Measurements from ENCODE around the gene GOLGA6C.
"Not testable (repeated sequence)": the region's sequence is repeated elsewhere in the genome, so short reads cannot be mapped to it uniquely, and the experiment has no call there.

Gene GOLGA6C

DNA sequence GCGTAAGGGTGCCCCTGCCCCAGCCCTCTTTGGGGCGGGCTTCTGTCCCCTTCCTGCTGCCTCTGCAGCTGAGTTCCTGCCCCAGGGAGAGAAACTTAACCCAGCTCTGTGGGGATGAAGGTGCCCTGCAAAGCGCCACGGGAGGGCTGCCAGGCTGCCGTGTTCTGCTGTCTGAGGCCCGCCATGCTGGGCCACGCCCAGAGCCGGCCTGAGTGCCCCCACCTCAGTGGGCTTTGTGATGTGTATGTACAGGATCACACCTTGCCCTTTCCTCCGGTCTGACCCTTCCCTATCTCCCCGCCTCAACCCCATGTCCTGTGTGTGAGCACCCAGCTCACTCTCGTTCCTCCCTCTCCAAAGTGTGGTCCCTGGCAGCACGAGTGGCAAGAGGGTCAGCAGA lies 33.9 kb upstream of the GOLGA6C start:
- H3K4me3 ChIP-seq (replicated peaks; ENCODE audit: low read depth, low read length), result no peak overlapping the region
- no peak for DNase-seq (ENCODE audit: low read depth)

DNA sequence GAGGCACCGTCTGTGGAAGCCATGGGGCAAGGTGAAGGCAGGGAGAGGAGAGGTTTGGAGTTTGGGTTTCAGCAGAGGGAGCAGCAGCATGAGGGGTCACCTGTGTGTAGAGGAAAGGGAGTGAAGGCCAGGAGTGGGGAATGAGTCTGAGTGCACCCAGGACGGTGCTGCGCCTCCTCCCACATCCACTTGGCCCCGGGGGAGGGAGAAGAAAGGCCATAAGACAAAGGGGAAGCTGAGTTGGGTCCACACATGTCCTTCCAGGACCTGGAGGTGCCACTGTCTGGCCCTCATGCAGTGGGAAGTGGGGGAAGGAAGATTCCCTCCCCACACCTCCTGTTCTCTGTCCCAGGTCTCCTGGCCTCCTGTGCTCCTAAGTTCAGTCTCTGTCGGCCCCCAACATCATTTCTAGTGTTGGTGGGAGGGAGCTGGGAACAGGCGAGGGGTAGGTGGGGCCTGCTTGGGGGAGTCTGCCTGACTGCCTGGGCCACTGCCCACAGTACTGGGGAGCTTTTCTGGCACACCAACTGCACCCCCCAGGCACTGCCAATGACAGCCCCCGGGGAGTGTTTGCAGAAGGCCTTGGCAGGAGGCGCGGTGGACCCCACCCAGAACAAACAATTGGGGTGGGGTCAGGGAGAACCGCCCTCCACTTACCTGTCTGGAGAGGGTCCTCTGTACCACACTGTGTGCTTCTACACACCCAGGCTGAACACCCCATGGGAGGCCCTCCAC lies 32.9 kb upstream of the GOLGA6C start:
- not testable (repeated sequence) for H3K4me3 ChIP-seq (replicated peaks; ENCODE audit: low read depth, low read length)

More for the DNA sequence above, 33.9 kb upstream of the GOLGA6C start:
- TF ChIP-seq, protein P1, sequence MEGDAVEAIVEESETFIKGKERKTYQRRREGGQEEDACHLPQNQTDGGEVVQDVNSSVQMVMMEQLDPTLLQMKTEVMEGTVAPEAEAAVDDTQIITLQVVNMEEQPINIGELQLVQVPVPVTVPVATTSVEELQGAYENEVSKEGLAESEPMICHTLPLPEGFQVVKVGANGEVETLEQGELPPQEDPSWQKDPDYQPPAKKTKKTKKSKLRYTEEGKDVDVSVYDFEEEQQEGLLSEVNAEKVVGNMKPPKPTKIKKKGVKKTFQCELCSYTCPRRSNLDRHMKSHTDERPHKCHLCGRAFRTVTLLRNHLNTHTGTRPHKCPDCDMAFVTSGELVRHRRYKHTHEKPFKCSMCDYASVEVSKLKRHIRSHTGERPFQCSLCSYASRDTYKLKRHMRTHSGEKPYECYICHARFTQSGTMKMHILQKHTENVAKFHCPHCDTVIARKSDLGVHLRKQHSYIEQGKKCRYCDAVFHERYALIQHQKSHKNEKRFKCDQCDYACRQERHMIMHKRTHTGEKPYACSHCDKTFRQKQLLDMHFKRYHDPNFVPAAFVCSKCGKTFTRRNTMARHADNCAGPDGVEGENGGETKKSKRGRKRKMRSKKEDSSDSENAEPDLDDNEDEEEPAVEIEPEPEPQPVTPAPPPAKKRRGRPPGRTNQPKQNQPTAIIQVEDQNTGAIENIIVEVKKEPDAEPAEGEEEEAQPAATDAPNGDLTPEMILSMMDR (IDR thresholded peaks at IDR 0.05; ENCODE audit: low read length, missing control alignments), result no peak

DNA sequence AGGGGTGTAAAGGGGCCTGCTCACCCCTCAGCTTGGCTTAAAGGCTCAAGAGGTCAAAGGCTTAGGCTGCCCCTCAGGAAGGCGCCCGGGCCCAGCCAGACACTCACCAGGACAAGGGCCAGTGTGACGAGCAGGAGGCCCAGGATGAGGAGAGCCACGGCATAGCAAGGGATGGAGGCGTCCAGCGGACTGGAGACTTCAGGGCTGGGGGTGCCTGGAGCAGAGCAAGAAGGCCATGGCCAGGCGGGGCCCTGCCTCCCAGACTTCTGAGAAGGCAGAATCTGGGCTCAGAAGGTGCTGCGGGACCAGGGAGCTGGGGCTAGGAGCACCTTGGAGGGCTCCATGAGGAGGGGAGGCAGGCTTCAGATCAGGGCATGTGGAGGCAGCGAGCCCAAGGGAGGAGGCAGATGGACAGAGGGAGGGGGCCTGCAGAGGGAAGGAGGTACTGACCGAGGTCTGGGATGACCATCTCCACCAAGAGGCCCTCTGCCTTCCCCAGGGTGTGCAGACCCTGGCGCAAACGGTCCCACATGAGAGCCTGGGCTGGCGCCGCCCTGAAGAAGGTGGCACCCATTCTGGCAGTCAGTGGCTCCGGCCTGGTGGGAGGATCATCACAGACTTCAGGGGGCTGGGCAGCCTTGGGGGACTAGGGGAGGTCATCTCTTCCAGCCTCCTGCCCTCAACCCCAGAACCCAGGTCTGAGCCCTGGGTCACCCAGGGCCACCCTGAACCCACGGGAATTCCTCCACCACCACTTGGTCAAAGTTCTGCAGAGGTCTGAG lies 32.0 kb upstream of the GOLGA6C start:
- DNase-seq (ENCODE audit: low read depth), result no peak
- H3K4me3 ChIP-seq (replicated peaks; ENCODE audit: low read depth, low read length), result no peak overlapping the region
- TF ChIP-seq, protein P1 (IDR thresholded peaks at IDR 0.05; ENCODE audit: low read length, missing control alignments), result no peak

More for the DNA sequence above, 32.9 kb upstream of the GOLGA6C start:
- not testable (repeated sequence) for DNase-seq (ENCODE audit: low read depth)

DNA sequence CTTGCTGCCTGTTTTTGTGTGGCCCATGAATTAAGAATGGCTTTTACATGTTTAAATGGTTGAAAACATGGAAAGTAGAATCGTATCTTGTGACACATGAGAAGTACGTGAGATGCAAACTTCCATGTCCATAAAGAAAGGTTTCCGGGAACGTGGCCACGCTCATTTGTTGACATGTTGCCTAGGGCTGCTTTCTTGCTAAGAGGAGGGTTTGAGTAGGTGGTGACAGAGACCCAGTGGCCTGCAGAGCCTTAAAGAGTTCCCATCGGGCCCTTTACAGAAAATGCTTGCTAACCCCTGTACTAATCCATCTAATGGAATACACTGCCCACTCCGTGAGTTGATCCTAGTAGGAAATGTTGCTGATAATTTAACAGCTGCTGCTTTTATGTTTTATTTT lies 31.0 kb upstream of the GOLGA6C start:
- DNase-seq (ENCODE audit: low read depth); H3K4me3 ChIP-seq (replicated peaks; ENCODE audit: low read depth, low read length): not testable (repeated sequence)

DNA sequence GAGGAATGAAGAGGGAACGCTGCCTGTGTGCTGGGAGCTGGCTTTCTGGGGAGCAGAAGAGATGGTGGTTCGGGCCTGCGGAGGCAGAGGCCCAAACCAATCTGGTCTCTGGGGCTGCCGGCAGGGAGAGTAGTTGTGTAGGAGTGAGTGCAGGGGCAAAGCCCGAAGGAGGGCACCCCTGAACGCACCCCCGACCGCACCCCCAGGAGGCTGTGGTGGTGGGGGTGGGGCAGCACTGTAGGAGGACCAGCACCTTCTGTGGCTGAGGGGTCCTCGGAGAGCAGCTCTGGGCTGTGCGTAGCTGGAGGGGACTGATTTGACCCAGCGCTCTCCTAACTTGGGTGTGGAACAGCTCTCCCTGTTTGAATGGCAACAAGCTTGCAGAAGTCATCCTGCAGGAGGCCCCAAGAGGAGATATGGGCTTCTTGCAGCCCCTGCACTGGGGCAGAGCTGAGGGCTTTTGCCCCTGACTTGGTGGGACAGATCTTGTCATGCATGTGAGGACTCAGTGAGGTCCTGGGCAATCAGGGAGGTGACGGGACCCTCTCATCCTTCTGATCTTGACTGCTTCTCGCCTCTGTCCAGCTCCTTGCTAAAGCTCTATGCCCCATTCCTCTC lies 30.4 kb upstream of the GOLGA6C start:
- DNase-seq (ENCODE audit: low read depth), result no peak
- TF ChIP-seq, protein P1 (IDR thresholded peaks at IDR 0.05; ENCODE audit: low read length, missing control alignments), result no peak

DNA sequence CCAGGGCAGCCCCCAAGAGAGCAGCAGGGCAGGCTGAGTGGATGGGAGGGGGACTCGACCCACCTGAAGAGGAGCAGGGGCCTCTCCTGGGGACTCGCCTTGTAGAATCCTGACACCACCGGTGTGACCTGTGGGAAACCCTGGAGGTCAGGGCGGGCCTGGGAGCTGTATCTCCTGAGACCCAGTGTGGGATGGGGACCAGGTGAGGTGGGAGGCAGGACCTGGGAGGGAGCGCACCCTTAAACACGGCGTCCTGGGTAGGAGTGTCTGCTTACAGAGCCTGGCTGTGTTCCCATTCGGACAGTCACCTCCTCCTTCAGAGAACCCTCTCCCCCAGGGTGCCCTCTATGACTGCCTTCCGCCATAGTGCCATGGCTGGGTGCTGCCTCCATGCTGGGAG lies 29.3 kb upstream of the GOLGA6C start:
- TF ChIP-seq, protein P1 (IDR thresholded peaks at IDR 0.05; ENCODE audit: low read length, missing control alignments), result no peak
- DNase-seq (ENCODE audit: low read depth), result no peak

More for the DNA sequence above, 30.4 kb upstream of the GOLGA6C start:
- no peak overlapping the region for H3K4me3 ChIP-seq (replicated peaks; ENCODE audit: low read depth, low read length)

DNA sequence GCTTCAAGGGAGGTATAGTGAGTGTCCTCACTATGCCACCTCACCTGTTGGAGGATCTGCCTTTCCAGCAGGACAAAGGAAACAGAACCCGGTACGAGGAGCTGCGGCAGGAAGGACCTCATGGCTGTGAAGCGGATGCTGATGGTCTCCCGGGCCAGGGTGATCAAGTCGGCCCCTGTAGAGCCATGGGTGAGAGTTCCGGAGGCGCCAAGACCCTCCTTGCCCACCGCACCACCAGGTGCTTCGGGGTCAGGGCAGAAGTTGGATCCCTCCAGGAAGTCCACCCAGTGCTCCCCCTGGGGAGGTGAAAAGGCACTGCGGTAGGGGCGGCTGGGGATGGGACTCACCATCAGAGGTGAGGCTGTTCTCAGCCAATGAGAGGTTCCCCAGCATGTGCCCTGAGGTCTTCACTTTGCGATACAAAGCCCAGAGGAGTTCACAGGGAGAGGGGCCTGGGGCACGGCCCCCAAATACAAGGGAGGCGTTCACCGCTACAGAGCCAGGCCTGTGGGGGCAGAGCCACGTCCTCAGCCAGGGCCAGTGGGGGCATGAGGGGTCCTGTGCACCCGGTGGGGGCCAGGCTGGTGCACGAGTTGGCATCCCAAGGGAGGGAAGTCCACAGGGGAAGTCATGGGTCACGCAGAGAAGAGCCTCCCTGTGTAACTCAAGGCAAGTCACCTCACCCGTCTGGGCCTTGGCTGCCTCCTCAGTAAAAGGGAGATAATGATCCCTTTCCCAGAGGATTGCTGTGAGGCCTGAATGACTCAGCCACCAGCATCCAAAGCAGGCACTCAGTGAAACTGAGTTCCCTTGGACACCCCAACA lies 28.7 kb upstream of the GOLGA6C start:
- no peak overlapping the region for H3K4me3 ChIP-seq (replicated peaks; ENCODE audit: low read depth, low read length)
- TF ChIP-seq, protein P1 (IDR thresholded peaks at IDR 0.05; ENCODE audit: low read length, missing control alignments), result no peak
- no peak for DNase-seq (ENCODE audit: low read depth)

More for the DNA sequence above, 29.3 kb upstream of the GOLGA6C start:
- H3K4me3 ChIP-seq (replicated peaks; ENCODE audit: low read depth, low read length), result no peak overlapping the region

Data from fibroblast of pulmonary artery (primary cell).